Fibroblast of pulmonary artery (primary cell): ENCODE data around the gene CCL28.
"Not testable (repeated sequence)": the region's sequence is repeated elsewhere in the genome, so short reads cannot be mapped to it uniquely, and the experiment has no call there.

Experiments
- DNase-seq: peaks from one replicate; pipeline ENCODE4 v3.0.0-alpha.2; 2010; ENCODE audit warnings: low read depth
- H3K4me3 ChIP-seq: replicated peaks from 2 replicates; pipeline ENCODE4 v1.5.1; 2011; ENCODE audit warnings: low read depth, mild to moderate bottlenecking, control low read depth, low read length, moderate library complexity
- TF ChIP-seq, protein P1 (sequence below): IDR thresholded peaks from 2 replicates; pipeline ENCODE4 v1.5.1; 2011; ENCODE audit warnings: mild to moderate bottlenecking, control low read depth, low read length, inconsistent platforms; ENCODE audit errors: missing control alignments

CCL28 gene

DNA sequence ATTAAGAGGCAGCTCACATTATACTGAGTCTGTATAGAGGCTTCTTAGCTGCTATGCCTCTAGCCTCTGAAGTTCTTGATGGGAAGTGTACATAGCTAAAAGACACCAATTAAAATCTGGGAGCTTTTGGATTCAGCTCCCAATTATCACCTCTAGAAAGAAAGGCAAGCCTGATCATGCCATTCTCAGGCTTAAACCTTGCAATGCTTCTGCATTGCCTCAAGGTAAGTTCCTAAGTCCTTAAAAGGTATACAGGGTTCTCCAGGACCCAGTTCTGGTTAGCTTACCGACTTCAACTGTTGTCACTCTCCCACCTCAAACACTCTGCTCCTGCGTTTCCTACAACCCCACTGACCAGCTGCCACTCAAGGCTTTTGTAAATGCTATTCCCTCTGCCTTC, 17.5 kb upstream of the CCL28 start:
- H3K4me3 ChIP-seq: no peak overlapping the region
- TF ChIP-seq, protein P1, sequence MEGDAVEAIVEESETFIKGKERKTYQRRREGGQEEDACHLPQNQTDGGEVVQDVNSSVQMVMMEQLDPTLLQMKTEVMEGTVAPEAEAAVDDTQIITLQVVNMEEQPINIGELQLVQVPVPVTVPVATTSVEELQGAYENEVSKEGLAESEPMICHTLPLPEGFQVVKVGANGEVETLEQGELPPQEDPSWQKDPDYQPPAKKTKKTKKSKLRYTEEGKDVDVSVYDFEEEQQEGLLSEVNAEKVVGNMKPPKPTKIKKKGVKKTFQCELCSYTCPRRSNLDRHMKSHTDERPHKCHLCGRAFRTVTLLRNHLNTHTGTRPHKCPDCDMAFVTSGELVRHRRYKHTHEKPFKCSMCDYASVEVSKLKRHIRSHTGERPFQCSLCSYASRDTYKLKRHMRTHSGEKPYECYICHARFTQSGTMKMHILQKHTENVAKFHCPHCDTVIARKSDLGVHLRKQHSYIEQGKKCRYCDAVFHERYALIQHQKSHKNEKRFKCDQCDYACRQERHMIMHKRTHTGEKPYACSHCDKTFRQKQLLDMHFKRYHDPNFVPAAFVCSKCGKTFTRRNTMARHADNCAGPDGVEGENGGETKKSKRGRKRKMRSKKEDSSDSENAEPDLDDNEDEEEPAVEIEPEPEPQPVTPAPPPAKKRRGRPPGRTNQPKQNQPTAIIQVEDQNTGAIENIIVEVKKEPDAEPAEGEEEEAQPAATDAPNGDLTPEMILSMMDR: no peak
- DNase-seq: no peak

DNA sequence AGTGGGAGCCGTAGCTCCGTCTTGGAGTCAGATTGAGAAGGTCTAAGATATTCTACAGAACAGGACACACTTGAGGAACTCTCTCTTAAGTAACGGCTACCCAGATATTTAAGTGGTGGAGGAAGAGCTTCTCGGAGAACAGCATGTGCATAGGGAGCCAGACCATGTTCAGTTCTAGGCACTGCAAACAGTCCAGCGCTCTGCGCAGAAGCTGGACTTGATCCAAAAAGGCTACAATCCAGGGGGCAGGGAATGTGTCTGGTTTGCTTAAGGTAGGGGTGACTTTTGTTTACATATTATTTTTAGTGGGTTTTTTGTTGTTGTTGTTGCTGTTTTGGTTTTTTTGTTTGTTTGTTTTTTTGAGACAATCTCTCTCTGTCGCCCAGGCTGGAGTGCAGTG, 16.8 kb upstream of the CCL28 start:
- TF ChIP-seq, protein P1: no peak
- no peak for DNase-seq
- no peak overlapping the region for H3K4me3 ChIP-seq

DNA sequence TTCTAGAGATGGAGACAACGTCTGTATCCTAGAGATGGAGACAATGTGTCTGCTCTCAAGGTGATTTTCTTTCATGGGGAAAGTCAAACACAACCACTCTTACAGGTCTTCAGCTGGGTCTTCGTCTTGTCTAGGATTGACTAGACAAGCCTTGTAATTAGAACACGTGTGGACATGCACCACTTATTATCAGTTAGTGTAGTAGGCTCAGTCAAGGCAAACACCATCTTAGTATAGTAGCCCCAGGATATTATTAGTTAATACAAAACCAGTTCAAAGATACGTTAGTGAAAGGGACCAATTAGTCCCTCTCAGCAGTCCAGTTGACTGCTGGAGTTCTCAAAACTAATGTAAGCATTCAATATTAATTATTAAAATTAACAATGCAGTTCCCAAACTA, 15.1 kb upstream of the CCL28 start:
- no peak for DNase-seq
- H3K4me3 ChIP-seq: no peak overlapping the region
- TF ChIP-seq, protein P1: no peak

DNA sequence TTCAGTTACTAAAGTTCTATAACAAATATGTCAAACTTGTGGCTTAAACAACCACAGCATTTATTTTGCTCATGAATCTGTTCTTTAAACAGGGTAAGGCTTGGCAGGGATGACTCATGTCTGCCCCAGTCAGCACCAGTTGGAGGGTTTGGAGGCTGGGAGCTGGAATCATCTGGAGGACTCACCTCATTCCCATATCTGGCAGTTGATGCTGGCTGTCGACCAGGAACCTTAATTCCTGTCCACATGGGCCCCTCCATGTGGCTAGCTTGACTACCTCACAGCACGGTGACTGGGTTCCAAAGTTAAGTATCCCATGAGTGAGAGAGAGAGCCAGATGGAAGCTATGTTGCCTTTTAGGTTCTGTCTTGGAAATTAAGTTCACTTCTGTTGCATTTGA, 13.8 kb upstream of the CCL28 start:
- TF ChIP-seq, protein P1: no peak
- DNase-seq: peak; percentile 61
- H3K4me3 ChIP-seq: no peak overlapping the region

DNA sequence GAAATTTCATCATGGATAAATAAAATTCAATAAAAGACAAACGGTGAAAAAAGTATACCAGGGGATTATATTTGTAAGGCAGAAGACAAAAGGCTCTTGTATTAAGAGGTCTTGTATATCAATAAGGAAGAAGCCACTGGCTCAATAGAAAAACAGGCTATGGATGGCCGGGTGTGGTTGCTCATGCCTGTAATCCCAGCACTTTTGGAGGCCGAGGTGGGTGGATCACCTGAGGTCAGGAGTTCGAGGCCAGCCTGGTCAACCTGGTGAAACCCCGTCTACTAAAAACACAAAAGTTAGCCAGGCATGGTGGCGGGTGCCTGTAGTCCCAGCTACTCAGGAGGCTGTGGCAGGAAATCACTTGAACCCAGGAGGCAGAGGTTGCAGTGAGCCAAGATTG, 10.9 kb upstream of the CCL28 start:
- DNase-seq, H3K4me3 ChIP-seq: not testable (repeated sequence)

DNA sequence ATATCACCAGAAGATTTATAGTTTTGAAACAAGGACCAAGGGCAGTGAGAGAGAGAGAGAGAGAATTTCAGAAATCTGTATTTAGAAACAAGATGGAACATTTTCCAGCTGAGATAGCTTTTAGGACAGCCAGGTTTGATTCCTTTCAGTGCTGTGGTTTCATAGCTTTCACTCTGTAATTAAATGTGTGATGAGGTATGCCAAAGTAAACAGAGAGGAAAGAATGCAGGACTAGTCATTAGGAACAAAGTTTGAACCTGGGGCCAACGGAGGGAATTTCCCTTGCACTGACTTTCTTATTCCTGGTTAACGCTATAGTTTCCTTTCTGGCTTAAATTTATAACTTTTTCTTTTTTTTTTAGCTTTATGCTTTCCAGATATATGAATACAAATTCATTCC, 10.0 kb upstream of the CCL28 start:
- peak; percentile 61 for DNase-seq
- no peak overlapping the region for H3K4me3 ChIP-seq
- TF ChIP-seq, protein P1: no peak

DNA sequence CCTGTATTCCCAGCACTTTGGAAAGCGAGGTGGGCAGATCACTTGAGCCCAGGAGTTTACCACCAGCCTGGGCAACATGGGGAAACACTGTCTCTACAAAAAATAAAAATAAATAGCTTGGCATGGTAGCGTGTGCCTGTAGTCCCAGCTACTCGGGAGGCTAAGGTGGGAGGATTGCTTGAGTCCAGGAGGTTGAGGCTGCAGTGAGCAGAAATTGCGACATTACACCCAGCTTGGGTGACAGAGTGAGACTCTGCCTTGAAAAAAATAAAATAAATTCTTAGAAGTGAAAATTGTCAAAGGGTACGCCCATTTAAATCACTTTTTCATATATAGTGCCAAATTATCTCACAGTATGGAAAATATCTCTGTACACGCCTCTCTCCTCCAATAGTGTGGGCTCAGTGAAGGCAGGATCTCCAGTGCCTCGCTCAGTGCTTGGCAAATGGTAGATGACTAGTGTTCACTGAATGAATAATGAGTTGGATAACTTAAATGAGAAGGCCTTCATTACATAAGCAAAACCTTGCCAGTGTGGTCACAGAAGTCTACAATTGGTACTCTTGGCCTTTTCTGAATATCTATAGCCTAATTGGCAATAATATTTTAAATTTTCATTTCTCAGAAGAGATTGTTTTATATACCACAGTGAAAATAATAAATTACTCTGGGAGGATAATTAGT, 9.4 kb upstream of the CCL28 start:
- no peak overlapping the region for H3K4me3 ChIP-seq
- no peak for DNase-seq

More for the DNA sequence above, 9.4 kb upstream of the CCL28 start:
- TF ChIP-seq, protein P1: no peak
